ENCODE results near the gene FHAD1.
A peak's percentile ranks its signal among the peaks of the same experiment; 100 is the strongest.
"Not testable (repeated sequence)": the region's sequence is repeated elsewhere in the genome, so short reads cannot be mapped to it uniquely, and the experiment has no call there.

Gene FHAD1

GRCh38 chr1:15358565-15359133 lies 111.6 kb downstream of the FHAD1 start:
- FAIRE-seq: no peak

DNA sequence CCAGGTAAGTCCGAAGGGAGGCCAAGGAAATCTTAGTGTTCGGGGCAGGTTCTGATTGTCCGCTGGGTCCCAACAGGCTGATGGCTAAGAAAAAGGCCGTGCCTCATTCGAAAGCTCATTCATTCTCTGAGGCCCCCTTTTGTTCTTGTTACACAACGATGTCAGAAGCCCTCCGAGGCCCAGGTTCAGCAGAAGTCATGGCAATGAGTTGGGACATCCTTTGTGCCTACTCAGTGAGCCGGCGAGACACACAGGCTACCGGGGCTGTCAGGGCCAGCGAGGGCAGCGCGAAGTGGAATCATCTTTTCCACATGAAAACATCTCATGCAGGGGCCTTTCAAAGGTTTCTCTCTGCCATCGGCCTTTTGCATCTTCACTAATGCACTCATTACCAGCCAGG lies 113.7 kb downstream of the FHAD1 start:
- no peak for DNase-seq (ENCODE audit: insufficient read length, low spot score)
- FAIRE-seq: no peak

More at GRCh38 chr1:15358565-15359133, 111.6 kb downstream of the FHAD1 start:
- no peak for DNase-seq (ENCODE audit: insufficient read length, low spot score)

- FAIRE-seq (no peak), DNase-seq (ENCODE audit: insufficient read length, low spot score) (no peak)
Measured at GRCh38 chr1:15362096-15362736, 115.2 kb downstream of the FHAD1 start.

DNA sequence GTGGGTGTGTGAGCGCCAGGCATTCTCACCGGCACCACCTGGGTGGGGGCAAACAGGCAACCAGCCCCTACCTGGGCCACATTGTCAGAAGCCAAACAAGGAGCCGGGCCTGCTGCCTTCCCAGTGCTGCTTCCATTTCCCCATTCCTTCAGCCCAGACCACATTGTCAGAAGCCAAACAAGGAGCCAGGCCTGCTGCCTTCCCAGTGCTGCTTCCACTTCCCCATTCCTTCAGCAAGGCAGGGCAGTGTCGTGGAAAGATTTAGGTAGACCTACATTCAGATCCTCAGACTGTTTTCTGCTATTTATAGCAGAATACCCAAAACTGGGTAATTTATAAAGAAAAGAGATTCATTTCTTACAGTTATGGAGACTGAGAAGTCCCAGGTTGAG lies 115.7 kb downstream of the FHAD1 start:
- no peak for DNase-seq (ENCODE audit: insufficient read length, low spot score)
- no peak for FAIRE-seq

DNA sequence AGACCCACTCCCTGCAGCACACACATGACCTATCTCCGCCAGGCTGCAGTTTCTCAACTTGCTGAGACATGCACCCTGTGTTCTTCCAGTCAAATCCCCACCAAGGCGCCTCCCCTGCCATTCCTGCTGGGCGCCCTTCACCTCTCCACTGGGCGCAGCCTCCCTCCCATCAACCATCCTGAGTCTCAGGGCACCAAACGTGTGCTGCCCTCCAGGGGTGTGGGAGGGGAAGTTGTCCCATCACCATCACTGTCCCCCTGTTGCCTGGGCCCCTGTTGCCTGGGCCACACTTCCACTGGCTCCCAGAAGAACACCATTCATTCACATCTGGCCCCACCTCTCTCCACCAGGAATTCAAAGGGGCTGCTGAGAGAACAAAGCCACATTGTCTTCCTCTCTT lies 117.7 kb downstream of the FHAD1 start:
- FAIRE-seq (no peak), DNase-seq (ENCODE audit: insufficient read length, low spot score) (no peak)

- DNase-seq (ENCODE audit: insufficient read length, low spot score): no peak
- no peak for FAIRE-seq
Measured at GRCh38 chr1:15368888-15369287, 121.9 kb downstream of the FHAD1 start.

DNA sequence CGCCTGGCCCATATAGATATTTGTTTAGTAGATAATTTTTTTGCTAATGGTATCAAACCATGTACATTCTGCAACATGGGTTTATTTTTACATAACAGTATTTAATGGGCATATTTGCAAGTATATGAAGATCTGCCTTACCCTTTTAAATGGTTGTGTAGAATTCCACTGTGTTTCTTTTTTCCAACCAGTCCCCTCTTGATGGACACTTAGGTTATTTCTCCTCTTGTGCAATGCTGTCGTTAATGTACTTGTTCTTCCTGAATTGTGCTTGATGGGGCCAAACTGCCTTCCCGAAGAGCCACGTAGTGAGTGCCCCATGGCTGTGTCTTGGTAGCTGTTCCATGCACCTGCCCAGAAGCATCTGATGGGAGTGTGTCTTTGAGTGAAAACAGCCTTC lies 123.2 kb downstream of the FHAD1 start:
- DNase-seq (ENCODE audit: insufficient read length, low spot score) (no peak), FAIRE-seq (no peak)

DNA sequence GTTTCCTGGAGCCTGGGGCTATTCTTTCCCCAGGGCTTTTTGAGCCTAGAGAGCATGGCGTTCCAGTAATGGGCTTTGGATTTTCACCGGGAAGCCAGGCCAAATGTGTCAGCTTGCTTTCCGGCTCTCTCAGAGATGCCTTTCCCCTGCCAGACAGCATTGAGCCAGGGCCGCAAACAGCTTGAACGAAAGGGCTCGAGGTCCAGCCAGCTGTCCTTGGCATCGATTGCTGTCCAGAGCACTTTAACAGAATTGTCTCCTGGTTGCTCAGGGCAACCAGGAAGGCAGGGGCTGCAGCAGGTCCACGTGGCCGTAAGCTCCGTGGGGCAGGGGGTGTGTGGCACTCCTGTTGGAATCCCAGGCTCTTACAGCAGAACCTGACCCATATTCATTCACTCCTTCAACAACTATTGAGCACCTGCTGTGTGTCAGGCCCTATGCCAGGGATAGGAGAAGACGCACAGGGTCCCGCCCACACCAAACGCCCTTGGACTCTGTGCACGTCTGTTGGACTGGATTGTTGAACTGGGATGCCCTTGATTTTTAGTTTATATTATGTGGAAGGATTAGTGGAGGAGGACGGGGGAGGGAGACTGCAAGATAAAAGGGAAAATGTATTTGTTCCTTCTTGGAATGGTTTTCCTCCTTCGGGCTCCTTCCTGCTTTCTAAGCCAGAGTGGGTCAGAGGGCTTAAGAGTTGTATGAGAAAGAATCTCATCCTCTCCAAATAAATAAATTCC lies 123.9 kb downstream of the FHAD1 start:
- DNase-seq (ENCODE audit: insufficient read length, low spot score): no peak
- FAIRE-seq: no peak

DNA sequence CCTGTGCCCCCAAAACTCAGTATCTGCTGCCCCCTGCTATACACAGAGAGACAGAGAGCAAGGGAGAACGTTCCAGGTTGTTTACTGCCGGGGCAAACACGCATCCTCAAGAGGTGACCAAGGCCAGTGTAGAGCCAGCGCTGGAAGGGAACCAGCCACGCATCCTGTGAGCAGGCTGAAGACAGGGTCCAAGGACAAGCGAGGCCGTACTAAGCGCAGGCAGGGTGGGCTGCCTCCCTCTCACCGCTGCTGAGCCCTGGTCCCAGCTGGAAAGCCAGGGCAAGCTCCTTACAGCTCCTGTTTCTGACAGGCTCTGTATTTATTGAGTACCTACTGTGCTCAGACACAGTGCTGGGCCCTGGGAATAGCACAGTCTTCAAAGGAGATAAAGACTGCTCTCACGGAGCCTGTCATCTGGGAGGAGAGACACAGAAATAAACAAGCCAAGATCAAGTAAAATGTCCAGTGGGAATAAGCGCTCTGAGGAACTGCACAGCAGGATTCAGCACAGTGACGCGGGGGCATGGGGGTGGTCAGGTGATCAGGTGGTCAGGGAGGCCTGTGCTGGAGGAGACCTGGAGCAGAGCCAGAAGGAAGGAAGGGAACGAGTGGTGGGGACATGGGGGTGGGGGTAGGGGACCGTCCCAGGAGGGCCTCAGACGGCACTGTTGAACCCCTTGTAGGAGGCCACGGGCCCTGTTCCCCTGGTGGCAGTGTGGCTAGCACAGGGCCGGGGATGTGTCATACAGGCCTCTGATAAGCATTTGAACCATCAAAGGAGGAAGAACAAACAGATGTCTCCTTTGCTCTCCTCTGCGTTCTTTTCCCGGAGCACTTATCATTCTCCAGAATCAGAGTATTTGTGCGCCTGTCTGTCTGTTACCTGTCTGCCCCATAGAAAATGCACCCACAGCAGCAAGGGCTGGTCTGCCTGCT lies 124.9 kb downstream of the FHAD1 start:
- FAIRE-seq (no peak), DNase-seq (ENCODE audit: insufficient read length, low spot score) (no peak)

DNA sequence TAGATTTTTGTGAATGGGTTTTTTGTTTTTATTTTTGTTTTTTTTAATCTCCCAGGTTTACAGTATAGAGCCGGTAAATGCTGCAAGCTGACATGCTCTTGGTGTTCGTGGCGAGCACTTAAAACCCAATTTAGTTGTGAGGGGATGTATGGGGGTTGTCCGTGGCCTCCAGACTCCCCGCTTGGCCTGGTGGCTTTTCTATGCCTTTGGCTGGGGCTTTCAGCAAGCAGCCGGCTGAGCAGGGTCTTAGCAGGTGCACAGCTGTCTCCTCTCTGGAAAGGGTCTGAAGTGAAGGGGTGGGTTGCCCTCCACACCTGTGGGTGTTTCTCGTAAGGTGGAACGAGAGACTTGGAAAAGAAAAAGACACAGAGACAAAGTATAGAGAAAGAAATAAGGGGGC lies 131.7 kb downstream of the FHAD1 start:
- no peak for DNase-seq (ENCODE audit: insufficient read length, low spot score)

DNA sequence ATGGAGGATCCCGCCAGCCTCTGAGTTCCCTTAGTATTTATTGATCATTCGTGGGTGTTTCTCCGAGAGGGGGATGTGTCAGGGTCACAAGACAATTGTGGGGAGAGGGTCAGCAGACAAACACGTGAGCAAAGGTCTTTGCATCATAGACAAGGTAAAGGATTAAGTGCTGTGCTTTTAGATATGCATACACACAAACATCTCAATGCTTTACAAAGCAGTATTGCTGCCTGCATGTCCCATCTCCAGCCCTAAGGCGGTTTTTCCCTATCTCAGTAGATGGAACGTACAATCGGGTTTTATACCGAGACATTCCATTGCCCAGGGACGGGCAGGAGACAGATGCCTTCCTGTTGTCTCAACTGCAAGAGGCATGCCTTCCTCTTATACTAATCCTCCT lies 132.1 kb downstream of the FHAD1 start:
- not testable (repeated sequence) for FAIRE-seq; DNase-seq (ENCODE audit: insufficient read length, low spot score)

More for the DNA sequence above, 131.7 kb downstream of the FHAD1 start:
- no peak for FAIRE-seq

DNA sequence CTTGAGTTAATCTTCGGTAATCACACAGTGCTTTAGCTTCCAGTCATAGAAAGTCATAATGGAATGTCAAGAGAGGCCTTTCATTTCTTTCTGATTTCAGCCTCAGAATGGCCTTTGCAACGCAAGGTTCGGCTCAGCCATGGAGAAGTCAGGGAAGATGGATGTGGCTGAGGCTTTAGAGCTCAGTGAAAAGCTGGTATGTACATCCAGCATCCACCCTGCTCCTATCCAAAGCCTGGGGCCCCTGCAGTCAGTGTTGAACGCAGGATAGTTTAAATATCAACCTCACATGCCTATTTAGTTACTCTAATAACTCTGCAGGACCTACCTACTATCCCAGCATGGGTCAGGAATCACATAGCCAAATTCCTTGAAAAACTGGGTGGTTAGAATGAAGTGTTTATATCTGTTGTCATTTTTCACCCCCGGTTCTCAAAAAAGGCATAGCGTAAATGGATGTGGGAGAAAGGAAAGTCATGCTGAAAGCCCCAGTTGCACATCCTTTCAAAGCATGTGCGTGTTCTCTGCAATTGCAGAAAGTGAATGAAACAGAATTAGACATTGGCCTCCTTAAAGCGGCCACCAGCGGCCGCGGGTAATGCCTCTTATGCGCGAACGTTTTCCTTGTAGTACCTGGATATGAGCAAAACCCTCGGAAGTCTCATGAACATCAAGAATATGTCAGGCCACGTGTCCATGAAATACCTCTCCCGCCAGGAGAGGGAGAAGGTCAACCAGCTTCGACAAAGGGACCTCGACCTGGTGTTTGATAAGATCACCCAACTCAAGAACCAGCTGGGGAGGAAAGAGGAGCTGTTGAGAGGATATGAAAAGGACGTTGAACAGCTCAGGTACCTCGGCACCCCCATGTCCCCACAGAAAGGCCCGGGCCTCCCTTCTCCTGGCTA lies 133.8 kb downstream of the FHAD1 start:
- DNase-seq (ENCODE audit: insufficient read length, low spot score) (no peak), FAIRE-seq (no peak)

GRCh38 chr1:15381805-15382204 lies 134.8 kb downstream of the FHAD1 start:
- FAIRE-seq (no peak), DNase-seq (ENCODE audit: insufficient read length, low spot score) (no peak)

DNA sequence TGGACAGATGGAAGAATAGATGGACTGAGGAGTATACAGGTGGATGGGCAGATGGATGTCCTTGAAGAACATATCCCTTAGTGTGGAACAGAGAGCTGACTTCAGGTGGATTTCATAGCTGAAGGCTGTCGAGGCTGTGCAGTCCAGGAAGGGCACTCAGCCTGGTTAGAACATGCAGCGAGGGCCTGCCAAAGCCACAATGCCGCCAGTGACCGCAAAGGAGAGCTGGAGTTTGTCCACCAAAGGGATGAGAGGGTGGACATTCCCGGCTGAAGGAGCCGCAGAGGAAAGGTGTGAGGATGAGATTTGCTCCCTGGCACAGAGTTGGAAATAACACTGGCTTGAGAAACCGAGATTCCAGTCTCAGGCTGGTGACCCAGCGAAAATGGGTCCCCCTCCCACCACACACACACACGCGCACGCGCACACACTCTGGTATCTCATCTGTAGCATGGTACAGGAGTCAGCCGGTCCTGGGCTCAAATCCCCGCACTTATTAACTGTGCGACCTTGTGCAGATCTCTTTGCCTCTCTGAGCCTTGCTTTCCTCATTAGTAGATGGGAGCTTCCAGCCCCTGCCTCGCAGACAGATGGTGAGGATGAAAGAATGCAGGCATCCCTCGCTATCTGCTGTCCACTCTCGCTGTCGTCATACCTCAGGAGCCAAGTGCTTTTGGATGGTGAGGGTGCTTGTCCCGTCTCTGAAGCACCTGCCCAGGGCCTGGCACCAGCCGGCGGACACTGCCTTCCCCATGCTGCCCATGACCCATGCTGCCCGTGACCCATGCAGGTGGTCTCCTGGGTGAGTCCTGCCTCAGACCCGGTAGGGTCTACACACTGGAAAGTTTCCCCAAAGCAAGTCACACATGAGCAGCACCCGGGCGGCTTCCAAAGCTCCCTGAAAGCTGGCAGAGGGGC lies 135.8 kb downstream of the FHAD1 start:
- FAIRE-seq: no peak
- no peak for DNase-seq (ENCODE audit: insufficient read length, low spot score)

GRCh38 chr1:15383810-15384209 lies 136.8 kb downstream of the FHAD1 start:
- FAIRE-seq (no peak), DNase-seq (ENCODE audit: insufficient read length, low spot score) (no peak)

DNA sequence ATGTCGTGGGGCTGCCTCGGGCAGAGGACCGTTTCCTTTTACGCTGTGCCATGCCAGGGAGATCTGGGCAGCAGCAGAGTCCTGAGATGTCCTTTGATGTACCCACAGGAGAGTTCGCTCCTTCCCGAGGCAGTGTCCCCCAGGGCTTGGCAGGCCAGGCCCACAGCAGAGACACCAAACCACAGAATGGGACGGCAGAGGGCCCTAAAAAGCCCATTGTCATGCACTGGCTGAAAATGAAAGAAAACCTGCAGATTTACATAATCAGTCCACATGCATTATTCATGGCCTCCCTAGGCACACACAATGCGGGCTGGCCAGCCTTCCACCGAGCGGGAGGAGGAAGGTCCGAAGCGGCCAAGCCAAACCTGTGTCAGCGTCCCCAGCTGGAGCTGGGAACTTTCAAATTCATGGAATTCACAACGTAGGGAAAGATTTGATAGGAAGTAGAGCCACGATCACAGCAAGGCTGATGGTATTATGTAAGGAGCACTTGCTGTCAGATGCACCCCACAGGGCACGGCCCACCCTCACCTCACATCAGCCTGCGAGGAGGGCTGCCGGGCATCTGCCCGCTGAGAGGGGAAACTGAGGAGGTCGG lies 137.4 kb downstream of the FHAD1 start:
- DNase-seq (ENCODE audit: insufficient read length, low spot score) (peak; percentile 62), FAIRE-seq (peak; percentile 87)

DNA sequence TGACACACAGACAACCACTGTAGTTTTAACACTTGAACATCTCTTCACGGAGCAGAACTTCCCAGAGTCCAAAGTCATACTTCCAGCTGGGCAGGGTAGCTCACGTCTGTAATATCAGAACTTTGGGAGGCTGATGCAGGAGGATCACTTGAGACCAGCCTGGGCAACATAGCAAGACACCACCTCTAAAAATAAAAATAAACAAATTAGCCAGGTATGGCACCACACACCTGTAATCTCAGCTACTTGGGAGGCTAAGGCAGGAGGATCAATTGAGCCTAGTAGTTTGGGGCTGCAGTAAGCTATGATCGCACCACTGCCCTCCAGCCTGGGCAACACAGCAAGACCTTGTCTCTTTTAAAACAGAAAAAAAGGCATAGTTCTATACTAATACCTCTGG lies 138.4 kb downstream of the FHAD1 start:
- DNase-seq (ENCODE audit: insufficient read length, low spot score) (no peak), FAIRE-seq (no peak)

- no peak for FAIRE-seq
Measured at GRCh38 chr1:15386164-15386749, 139.2 kb downstream of the FHAD1 start.

More at GRCh38 chr1:15386164-15386749, 139.2 kb downstream of the FHAD1 start:
- DNase-seq (ENCODE audit: insufficient read length, low spot score): no peak
